GM18505 (cell line): ENCODE data around the gene PAPPA.

Experiments used
- ATAC-seq: cut with Tn5 transposase; IDR thresholded peaks from one replicate; pipeline ENCODE4 v1.9.1; 2021; ENCODE audit not compliant: unreplicated experiment
- POLR2A ChIP-seq: IDR thresholded peaks from 4 replicates; pipeline ENCODE4 v1.6.1; 2011; ENCODE audit warnings: borderline replicate concordance; ENCODE audit not compliant: insufficient read depth, insufficient read length; ENCODE audit errors: extremely low read depth

PAPPA gene

GRCh38 chr9:116389541-116390302 lies 236.1 kb downstream of the PAPPA start:
- TF ChIP-seq POLR2A: no peak
- ATAC-seq: no peak

GRCh38 chr9:116390303-116391228 lies 237.0 kb downstream of the PAPPA start:
- peak; percentile 74 for ATAC-seq

GRCh38 chr9:116391306-116391900 lies 237.8 kb downstream of the PAPPA start:
- TF ChIP-seq POLR2A: no peak
- no peak for ATAC-seq

More at GRCh38 chr9:116390303-116391228, 237.0 kb downstream of the PAPPA start:
- TF ChIP-seq POLR2A: no peak

GRCh38 chr9:116393198-116393597 lies 239.6 kb downstream of the PAPPA start:
- ATAC-seq: no peak
- no peak for TF ChIP-seq POLR2A

- TF ChIP-seq POLR2A: no peak
These were observed 240.5 kb downstream of the PAPPA start for GRCh38 chr9:116394070-116394469.

GRCh38 chr9:116394894-116395698 lies 241.5 kb downstream of the PAPPA start:
- ATAC-seq: no peak
- no peak for TF ChIP-seq POLR2A

More at GRCh38 chr9:116394070-116394469, 240.5 kb downstream of the PAPPA start:
- ATAC-seq: no peak

GRCh38 chr9:116395699-116396037 lies 242.1 kb downstream of the PAPPA start:
- TF ChIP-seq POLR2A: no peak
- no peak for ATAC-seq

- ATAC-seq: no peak
- no peak for TF ChIP-seq POLR2A
These were observed 249.6 kb downstream of the PAPPA start for GRCh38 chr9:116403171-116403570.

- no peak for TF ChIP-seq POLR2A
- ATAC-seq: no peak
These were observed 250.6 kb downstream of the PAPPA start for GRCh38 chr9:116404228-116404627.

- TF ChIP-seq POLR2A: no peak
- ATAC-seq: no peak
These were observed 251.7 kb downstream of the PAPPA start for GRCh38 chr9:116405321-116405720.

GRCh38 chr9:116406469-116406868 lies 252.9 kb downstream of the PAPPA start:
- no peak for ATAC-seq

GRCh38 chr9:116409129-116409528 lies 255.5 kb downstream of the PAPPA start:
- ATAC-seq: no peak
- TF ChIP-seq POLR2A: no peak

More at GRCh38 chr9:116406469-116406868, 252.9 kb downstream of the PAPPA start:
- no peak for TF ChIP-seq POLR2A
